ENCODE results near the gene CD9. TPM values are rescaled to one million over a fixed set of nuclear protein-coding genes. Genes with fewer than 3 reads are reported as not detected.

Gene CD9
- polyA plus RNA-seq, 1 donor (not counting 4 experiments of a cell fraction or from before 2014, with no cell fraction given): 1,084 TPM

DNA sequence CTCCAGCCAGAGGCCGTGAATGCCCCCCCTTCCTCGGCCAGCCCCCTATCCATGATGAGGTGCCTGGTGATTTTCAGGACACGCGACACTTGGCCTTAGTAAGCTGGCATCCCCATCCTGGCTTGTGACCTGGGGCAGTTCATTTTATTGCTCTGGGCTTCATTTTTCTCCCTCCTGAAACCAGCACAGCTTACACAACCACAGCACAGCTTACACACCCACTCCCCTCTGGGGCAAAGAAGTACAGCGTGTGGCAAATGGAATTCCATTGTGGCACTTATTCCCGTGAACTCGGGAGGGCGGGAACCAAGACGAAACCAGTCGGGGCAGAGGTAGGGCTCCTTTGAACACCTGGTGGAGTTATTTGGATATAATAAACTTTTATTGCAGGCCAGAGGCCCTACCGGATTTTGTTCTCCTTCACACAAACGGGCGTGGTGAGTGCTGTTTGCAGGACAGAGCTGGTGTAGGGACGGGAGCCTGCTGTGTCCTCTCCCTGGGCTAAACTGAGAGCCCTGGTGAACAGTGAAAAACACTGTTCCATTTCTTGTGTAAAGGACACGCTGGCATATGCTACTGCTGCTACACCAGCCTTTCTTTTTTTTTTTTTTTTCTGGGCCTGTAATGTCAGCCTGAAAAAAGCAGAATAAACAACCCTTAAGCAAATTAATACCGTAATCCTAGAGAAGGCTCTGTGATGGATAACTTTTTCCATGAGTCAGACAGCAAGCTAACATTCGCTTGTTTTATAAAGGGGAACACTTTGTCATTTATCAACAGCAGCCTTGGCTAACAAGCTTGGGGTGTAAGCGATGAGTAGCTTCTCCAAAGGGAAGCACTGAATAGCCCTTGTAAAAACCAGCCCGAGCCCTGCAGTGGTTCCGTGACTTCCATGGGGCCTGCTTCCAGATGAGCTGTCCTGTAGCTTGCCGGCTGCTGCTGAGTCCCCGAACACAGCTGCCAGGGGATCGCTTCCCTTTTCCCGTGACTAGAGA, 29.3 kb downstream of the CD9 start:
- FAIRE-seq (peak; percentile 93), DNase-seq (ENCODE audit: low read depth, low spot score) (no peak)
- peak overlapping the region in 1 of 3 experiments; percentile 19 for H3K4me3 ChIP-seq (ENCODE audit: control insufficient read depth in 2 of 3, extremely low read depth in 1 of 3, insufficient read depth in 2 of 3, low read depth in 1 of 3, low read length in 3 of 3)
- H2AFZ ChIP-seq (ENCODE audit: control insufficient read depth, low read length): no peak overlapping the region
- no peaks in the 10 kb centered on the region for H3K9me3 ChIP-seq (ENCODE audit: control insufficient read depth, low read depth, low read length)
- H3K4me2 ChIP-seq (ENCODE audit: control insufficient read depth, extremely low read depth, insufficient read depth, low read depth, low read length): peak overlapping the region; percentile 65
- H3K36me3 ChIP-seq (ENCODE audit: control insufficient read depth in 2 of 2, extremely low read depth in 1 of 2, insufficient read depth in 2 of 2, low read length in 2 of 2): peaks cover 38 to 52% of the 10 kb centered on the region in 2 experiments
- H3K9me1 ChIP-seq (ENCODE audit: control insufficient read depth, extremely low read depth, insufficient read depth, low read length): no peaks in the 10 kb centered on the region
- peaks cover 2% of the 10 kb centered on the region for H4K20me1 ChIP-seq (ENCODE audit: control insufficient read depth, extremely low read depth, insufficient read depth, low read length)
- H3K27ac ChIP-seq (ENCODE audit: control insufficient read depth, insufficient read depth, low read length): peak overlapping the region; percentile 99
- H3K4me1 ChIP-seq (ENCODE audit: control insufficient read depth, extremely low read depth, insufficient read depth, low read length): peaks cover 74% of the 10 kb centered on the region
- peaks cover 55% of the 10 kb centered on the region for H3K79me2 ChIP-seq (ENCODE audit: control insufficient read depth, insufficient read depth, low read length)
- H3K9ac ChIP-seq (ENCODE audit: control insufficient read depth, extremely low read depth, insufficient read depth, low read length): peak overlapping the region; percentile 79
- dilution Hi-C loops (cut with MboI; ENCODE audit: extremely low pct_ligation_motif_present, low sequenced_read_pairs): no loop called here
- H3K27me3 ChIP-seq (ENCODE audit: control insufficient read depth, extremely low read depth, insufficient read depth, low read length): no peaks in the 10 kb centered on the region
- TF ChIP-seq EZH2 (IDR thresholded peaks at IDR 0.05; ENCODE audit: low read length): no peak
- TF ChIP-seq, protein P1, sequence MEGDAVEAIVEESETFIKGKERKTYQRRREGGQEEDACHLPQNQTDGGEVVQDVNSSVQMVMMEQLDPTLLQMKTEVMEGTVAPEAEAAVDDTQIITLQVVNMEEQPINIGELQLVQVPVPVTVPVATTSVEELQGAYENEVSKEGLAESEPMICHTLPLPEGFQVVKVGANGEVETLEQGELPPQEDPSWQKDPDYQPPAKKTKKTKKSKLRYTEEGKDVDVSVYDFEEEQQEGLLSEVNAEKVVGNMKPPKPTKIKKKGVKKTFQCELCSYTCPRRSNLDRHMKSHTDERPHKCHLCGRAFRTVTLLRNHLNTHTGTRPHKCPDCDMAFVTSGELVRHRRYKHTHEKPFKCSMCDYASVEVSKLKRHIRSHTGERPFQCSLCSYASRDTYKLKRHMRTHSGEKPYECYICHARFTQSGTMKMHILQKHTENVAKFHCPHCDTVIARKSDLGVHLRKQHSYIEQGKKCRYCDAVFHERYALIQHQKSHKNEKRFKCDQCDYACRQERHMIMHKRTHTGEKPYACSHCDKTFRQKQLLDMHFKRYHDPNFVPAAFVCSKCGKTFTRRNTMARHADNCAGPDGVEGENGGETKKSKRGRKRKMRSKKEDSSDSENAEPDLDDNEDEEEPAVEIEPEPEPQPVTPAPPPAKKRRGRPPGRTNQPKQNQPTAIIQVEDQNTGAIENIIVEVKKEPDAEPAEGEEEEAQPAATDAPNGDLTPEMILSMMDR (optimal IDR thresholded peaks at IDR 0.05 in 1 of 3, IDR thresholded peaks at IDR 0.05 in 1 of 3, conservative IDR thresholded peaks at IDR 0.05 in 1 of 3; ENCODE audit: extremely low read depth in 1 of 3, insufficient read depth in 2 of 3, low read length in 3 of 3): no peak

DNA sequence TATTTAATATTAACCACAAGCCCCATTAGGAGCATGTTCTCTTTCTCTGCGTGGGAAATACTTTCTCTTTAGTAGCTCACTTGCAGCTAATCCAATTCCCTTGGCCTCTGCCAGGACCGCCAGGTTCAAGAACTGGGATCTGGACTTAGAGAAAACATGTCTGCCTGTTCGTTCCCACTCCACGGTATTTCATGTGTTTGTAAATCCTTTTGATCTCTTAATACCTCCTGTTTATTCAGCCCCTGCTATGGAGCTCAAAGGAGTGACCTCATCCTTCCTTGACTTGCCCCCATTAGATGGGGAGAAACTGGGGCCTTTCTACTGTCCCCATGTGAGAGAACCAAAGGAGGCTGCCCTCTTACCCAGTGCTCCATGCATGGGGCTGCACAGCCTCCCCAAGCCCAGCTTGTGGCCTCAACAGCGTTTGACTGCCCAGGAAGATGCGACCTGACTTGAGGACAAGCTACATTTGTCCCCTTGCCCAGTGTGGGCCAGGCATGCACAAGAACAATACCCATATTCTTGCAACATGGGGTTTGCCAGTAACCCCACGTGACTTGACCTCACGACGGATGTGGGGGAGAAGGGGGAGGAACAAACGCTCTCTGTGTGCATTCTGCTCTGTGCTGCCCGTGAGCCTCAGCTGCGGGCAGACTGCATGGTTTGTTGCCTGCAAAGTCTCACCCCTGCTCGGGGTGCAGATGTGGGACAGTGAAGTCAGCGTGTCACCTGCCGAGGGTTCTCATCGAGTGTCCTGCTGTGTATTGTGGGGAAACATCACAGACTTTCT, 30.3 kb downstream of the CD9 start:
- Histone ChIP-seq H3K9ac (ENCODE audit: control insufficient read depth, extremely low read depth, insufficient read depth, low read length) (peak overlapping the region; percentile 79), H2AFZ (ENCODE audit: control insufficient read depth, low read length) (no peak overlapping the region), H3K36me3 (ENCODE audit: control insufficient read depth in 2 of 2, extremely low read depth in 1 of 2, insufficient read depth in 2 of 2, low read length in 2 of 2) (peaks cover 41 to 48% of the 10 kb centered on the region in 2 experiments), H3K9me3 (ENCODE audit: control insufficient read depth, low read depth, low read length) (no peaks in the 10 kb centered on the region), H3K79me2 (ENCODE audit: control insufficient read depth, insufficient read depth, low read length) (peaks cover 48% of the 10 kb centered on the region), H3K27ac (ENCODE audit: control insufficient read depth, insufficient read depth, low read length) (peak overlapping the region; percentile 99), H3K9me1 (ENCODE audit: control insufficient read depth, extremely low read depth, insufficient read depth, low read length) (no peaks in the 10 kb centered on the region), H4K20me1 (ENCODE audit: control insufficient read depth, extremely low read depth, insufficient read depth, low read length) (peaks cover 2% of the 10 kb centered on the region), H3K4me3 (ENCODE audit: control insufficient read depth in 2 of 3, extremely low read depth in 1 of 3, insufficient read depth in 2 of 3, low read depth in 1 of 3, low read length in 3 of 3) (peak overlapping the region in 1 of 3 experiments; percentile 19), H3K4me2 (ENCODE audit: control insufficient read depth, extremely low read depth, insufficient read depth, low read depth, low read length) (peak overlapping the region; percentile 65), H3K27me3 (ENCODE audit: control insufficient read depth, extremely low read depth, insufficient read depth, low read length) (no peaks in the 10 kb centered on the region), H3K4me1 (ENCODE audit: control insufficient read depth, extremely low read depth, insufficient read depth, low read length) (peaks cover 64% of the 10 kb centered on the region)
- DNase-seq (ENCODE audit: low read depth, low spot score) (no peak), FAIRE-seq (peak; percentile 72)
- TF ChIP-seq, protein P1 (optimal IDR thresholded peaks at IDR 0.05 in 1 of 3, IDR thresholded peaks at IDR 0.05 in 1 of 3, conservative IDR thresholded peaks at IDR 0.05 in 1 of 3; ENCODE audit: extremely low read depth in 1 of 3, insufficient read depth in 2 of 3, low read length in 3 of 3): no peak
- no peak for TF ChIP-seq EZH2 (IDR thresholded peaks at IDR 0.05; ENCODE audit: low read length)
- dilution Hi-C loops (cut with MboI; ENCODE audit: extremely low pct_ligation_motif_present, low sequenced_read_pairs): no loop called here
